ENCODE measurements around the gene RAPGEF6.

DNA sequence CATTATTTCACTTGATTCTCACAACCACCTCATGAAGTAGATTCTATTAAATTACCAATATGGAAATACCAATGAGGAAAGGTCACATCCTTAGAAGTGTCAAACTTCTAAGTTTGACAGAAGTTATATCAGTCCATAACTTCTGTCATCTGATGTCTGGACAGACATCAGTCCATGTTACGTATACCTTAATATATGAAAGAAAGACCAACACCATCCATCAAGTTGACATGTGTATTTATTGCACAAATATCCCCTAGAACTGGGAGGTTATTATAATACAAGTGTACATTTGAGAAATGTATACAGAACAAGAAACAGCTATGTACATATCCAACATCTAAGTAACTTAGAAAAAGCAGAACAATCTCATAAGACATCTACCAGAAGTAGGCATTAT is 6.5 kb upstream of the RAPGEF6 start:
- TF ChIP-seq, protein P1, sequence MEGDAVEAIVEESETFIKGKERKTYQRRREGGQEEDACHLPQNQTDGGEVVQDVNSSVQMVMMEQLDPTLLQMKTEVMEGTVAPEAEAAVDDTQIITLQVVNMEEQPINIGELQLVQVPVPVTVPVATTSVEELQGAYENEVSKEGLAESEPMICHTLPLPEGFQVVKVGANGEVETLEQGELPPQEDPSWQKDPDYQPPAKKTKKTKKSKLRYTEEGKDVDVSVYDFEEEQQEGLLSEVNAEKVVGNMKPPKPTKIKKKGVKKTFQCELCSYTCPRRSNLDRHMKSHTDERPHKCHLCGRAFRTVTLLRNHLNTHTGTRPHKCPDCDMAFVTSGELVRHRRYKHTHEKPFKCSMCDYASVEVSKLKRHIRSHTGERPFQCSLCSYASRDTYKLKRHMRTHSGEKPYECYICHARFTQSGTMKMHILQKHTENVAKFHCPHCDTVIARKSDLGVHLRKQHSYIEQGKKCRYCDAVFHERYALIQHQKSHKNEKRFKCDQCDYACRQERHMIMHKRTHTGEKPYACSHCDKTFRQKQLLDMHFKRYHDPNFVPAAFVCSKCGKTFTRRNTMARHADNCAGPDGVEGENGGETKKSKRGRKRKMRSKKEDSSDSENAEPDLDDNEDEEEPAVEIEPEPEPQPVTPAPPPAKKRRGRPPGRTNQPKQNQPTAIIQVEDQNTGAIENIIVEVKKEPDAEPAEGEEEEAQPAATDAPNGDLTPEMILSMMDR (conservative IDR thresholded peaks at IDR 0.05; ENCODE audit: low read depth, low read length) = no peak
- TF ChIP-seq EZH2 (IDR thresholded peaks at IDR 0.05; ENCODE audit: borderline replicate concordance, low read depth, low read length, poor library complexity, severe bottlenecking) = no peak

All from A673 (cell line).